Measurements from ENCODE around the gene A4GALT. TPM values are rescaled to one million over a fixed set of nuclear protein-coding genes. Genes with fewer than 3 reads are reported as not detected.

The A4GALT gene
- total and polyA plus RNA-seq, 2 of the 13 experiments (the other 11 are each of a cell fraction or from before 2014, with no cell fraction given), result 0.09 to 1.1 TPM

- TF ChIP-seq PAXIP1 (CRISPR knock-in tag; conservative IDR thresholded peaks at IDR 0.05) (0 out of 2 replicates have a peak, but pooled peaks have one; percentile 27), SOX13 (IDR thresholded peaks at IDR 0.05) (peak; percentile 83), SOX13 (CRISPR knock-in tag; conservative IDR thresholded peaks at IDR 0.05 in 1 of 2, IDR thresholded peaks at IDR 0.05 in 1 of 2) (peak in 1 of 2 experiments; percentile 93; a peak in 2 of 4 replicates), ZNF605 (CRISPR knock-in tag; IDR thresholded peaks at IDR 0.05) (no peak), BCL6 (CRISPR knock-in tag; IDR thresholded peaks at IDR 0.05) (0 out of 2 replicates have a peak, but pooled peaks have one; percentile 11), ZNF574 (CRISPR knock-in tag; IDR thresholded peaks at IDR 0.05) (no peak), NCOR1 (IDR thresholded peaks at IDR 0.05; ENCODE audit: borderline replicate concordance, low read length) (peak; percentile 41; the same call in 1 of the 2 replicates), ZNF263 (CRISPR knock-in tag; IDR thresholded peaks at IDR 0.05) (peak; percentile 67; the same call in 1 of the 2 replicates), BATF2 (CRISPR knock-in tag; IDR thresholded peaks at IDR 0.05) (no peak), SRY (CRISPR knock-in tag; IDR thresholded peaks at IDR 0.05) (no peak), KDM4B (CRISPR knock-in tag; IDR thresholded peaks at IDR 0.05) (no peak), ZFX (CRISPR knock-in tag; IDR thresholded peaks at IDR 0.05; ENCODE audit: low read depth) (peak; percentile 53; the same call in 1 of the 2 replicates), ZNF687 (CRISPR knock-in tag; IDR thresholded peaks at IDR 0.05) (peak; percentile 54), ARHGAP35 (CRISPR knock-in tag; IDR thresholded peaks at IDR 0.05; ENCODE audit: borderline replicate concordance) (no peak), KAT8 (CRISPR knock-in tag; IDR thresholded peaks at IDR 0.05) (0 out of 2 replicates have a peak, but pooled peaks have one; percentile 26)
- TF ChIP-seq, protein P1, sequence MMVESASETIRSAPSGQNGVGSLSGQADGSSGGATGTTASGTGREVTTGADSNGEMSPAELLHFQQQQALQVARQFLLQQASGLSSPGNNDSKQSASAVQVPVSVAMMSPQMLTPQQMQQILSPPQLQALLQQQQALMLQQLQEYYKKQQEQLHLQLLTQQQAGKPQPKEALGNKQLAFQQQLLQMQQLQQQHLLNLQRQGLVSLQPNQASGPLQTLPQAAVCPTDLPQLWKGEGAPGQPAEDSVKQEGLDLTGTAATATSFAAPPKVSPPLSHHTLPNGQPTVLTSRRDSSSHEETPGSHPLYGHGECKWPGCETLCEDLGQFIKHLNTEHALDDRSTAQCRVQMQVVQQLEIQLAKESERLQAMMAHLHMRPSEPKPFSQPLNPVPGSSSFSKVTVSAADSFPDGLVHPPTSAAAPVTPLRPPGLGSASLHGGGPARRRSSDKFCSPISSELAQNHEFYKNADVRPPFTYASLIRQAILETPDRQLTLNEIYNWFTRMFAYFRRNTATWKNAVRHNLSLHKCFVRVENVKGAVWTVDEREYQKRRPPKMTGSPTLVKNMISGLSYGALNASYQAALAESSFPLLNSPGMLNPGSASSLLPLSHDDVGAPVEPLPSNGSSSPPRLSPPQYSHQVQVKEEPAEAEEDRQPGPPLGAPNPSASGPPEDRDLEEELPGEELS (CRISPR knock-in tag; IDR thresholded peaks at IDR 0.05), result 0 out of 2 replicates have a peak, but pooled peaks have one; percentile 9
Observed at GRCh38 chr22:42743501-42743991, 22.9 kb upstream of the A4GALT start (continued).

All from HepG2 (cell line).